Activated T-cell treated with anti-CD3 and anti-CD28 coated beads, Interleukin-2, amount 50 U/mL, for 1 hour (primary cell): ENCODE results near the gene PIGL.
A peak's percentile ranks its signal among the peaks of the same experiment; 100 is the strongest.
"Not testable (repeated sequence)": the region's sequence is repeated elsewhere in the genome, so short reads cannot be mapped to it uniquely, and the experiment has no call there.

Experiments
- DNase-seq: peaks from one replicate; pipeline ENCODE4 v3.0.0-alpha.2; 2020

Gene PIGL

GRCh38 chr17:16277163-16277562, 60.2 kb downstream of the PIGL start:
- no peak for DNase-seq

GRCh38 chr17:16281351-16281750, 64.3 kb downstream of the PIGL start:
- DNase-seq, result no peak

- DNase-seq, result no peak
Measured at GRCh38 chr17:16282522-16282921, 65.5 kb downstream of the PIGL start.

- DNase-seq, result no peak
Measured at GRCh38 chr17:16283705-16284104, 66.7 kb downstream of the PIGL start.

GRCh38 chr17:16285646-16286008, 68.6 kb downstream of the PIGL start:
- DNase-seq, result no peak

- DNase-seq, result peak; percentile 75
Measured at GRCh38 chr17:16286009-16286946, 69.3 kb downstream of the PIGL start.

- no peak for DNase-seq
Measured at GRCh38 chr17:16286947-16287562, 70.0 kb downstream of the PIGL start.

GRCh38 chr17:16287563-16288027, 70.6 kb downstream of the PIGL start:
- DNase-seq, result no peak

GRCh38 chr17:16288860-16289571, 72.0 kb downstream of the PIGL start:
- DNase-seq, result no peak

GRCh38 chr17:16293931-16294330, 76.9 kb downstream of the PIGL start:
- DNase-seq, result no peak

GRCh38 chr17:16294560-16294959, 77.5 kb downstream of the PIGL start:
- DNase-seq, result no peak

GRCh38 chr17:16296072-16296471, 79.1 kb downstream of the PIGL start:
- not testable (repeated sequence) for DNase-seq

- DNase-seq, result no peak
Measured at GRCh38 chr17:16297367-16298139, 80.5 kb downstream of the PIGL start.

GRCh38 chr17:16298140-16298662, 81.2 kb downstream of the PIGL start:
- no peak for DNase-seq

GRCh38 chr17:16300554-16300953, 83.5 kb downstream of the PIGL start:
- no peak for DNase-seq

- no peak for DNase-seq
Measured at GRCh38 chr17:16301963-16302855, 85.2 kb downstream of the PIGL start.

GRCh38 chr17:16302856-16303255, 85.8 kb downstream of the PIGL start:
- DNase-seq, result no peak

GRCh38 chr17:16304830-16305229, 87.8 kb downstream of the PIGL start:
- DNase-seq, result no peak

GRCh38 chr17:16306211-16306610, 89.2 kb downstream of the PIGL start:
- DNase-seq, result no peak

GRCh38 chr17:16312061-16312460, 95.1 kb downstream of the PIGL start:
- DNase-seq, result not testable (repeated sequence)
